AG08396 (cell line): ENCODE measurements around the gene LGALS9B.
"Not testable (repeated sequence)": the region's sequence is repeated elsewhere in the genome, so short reads cannot be mapped to it uniquely, and the experiment has no call there.

Experiments used
- DNase-seq: peaks from one replicate; pipeline ENCODE4 v3.0.0; 2012; ENCODE audit warnings: low spot score, mixed read lengths

LGALS9B gene

DNA sequence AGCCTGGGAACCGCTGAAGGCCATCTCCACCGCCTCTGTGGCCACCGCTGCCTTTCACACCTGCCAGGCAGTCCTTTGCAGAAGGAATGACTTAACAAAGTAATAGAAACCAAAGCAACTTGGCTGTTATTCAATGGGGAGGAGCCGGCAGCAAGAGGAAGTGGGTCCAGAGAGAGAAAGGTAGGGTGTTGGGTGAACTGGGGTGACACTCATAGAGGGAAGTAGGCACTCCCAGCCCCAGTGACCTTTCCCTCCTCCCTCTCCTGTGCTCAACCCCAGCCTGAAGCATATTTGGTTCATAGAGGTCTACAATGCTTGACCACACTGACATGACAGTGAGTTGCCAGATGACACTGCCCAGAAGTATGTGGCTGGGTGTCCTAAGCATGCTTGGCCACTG, at the start of gene LGALS9B:
LGALS9B (minus strand) TSS at position 93 of the 400 bp plus-strand sequence; CDS start at position 24, 69 bp downstream.
- DNase-seq = not testable (repeated sequence)

DNA sequence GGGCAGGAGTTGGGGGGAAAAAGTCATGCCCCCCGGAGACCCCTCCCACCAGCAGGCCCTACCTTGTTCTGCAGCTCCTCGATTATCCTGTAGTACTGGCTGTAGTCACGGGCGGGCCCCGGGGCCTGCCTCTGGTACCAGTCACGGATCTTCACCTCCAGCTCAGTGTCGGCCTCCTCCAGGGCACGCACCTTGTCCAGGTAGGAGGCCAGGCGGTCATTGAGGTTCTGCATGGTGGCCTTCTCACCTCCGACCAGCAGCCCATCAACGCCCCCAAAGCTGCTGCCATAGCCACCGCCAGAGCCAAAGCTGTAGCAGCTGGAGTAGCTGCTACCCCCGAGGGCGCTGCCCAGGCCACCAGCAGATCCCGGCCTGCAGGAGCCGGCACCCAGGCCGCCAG, 49.6 kb upstream of the LGALS9B start:
- not testable (repeated sequence) for DNase-seq

DNA sequence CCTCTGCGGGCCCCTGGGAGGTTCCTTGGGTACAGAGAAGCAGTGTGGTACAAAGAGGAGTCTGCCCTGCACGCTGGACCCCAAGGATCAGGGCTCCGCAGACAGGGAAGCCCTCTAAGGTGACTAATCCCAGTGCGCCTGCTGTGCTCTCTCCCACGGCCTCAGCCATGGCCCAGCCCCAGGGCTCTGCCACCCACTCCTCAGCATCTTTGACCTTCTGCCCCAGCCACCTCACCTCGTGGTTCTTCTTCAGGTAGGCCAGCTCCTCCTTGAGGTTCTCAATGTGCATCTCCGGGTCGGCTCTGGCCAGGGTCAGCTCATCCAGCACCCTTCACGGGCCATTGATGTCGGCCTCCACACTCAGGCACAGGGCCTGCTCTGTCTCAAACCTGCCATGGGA, 47.8 kb upstream of the LGALS9B start:
- DNase-seq = not testable (repeated sequence)

DNA sequence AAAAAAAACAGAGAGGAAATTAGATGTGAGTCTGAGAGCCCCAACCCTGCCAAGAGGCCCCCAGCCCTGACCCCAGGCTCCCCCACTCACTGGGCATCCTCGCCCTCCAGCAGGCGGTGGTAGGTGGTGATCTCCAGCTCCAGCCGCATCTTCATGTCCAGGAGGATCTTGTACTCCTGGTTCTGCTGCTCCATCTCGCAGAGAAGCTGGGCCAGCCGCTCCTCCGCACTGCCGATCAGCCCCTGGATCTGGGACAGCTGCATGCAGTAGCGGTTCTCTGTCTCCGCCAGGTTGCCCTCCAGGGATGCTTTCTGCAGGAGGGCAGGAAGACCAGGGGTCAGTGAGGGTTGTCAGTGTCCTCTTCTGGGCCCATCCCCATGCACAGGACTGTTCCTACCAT, 46.2 kb upstream of the LGALS9B start:
- DNase-seq = not testable (repeated sequence)

DNA sequence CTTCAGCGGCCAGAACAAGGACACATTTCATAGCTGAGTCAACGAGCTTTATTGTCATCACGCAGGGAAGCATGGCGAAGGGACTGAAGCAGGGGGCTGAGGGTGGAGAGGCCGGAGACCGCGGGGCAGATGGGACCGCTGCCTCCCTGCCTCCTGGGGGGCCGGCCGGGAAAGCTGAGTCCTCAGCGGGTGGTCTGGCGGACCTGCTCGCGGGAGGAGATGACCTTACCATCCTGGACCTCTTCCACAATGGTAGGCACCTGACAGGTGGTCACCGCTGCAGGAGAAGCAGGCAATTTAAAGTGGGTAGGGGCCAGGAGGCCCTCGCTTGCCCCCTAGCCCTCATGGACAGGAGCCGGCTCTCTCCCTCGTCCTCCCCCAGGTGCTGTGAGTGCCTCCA, 45.0 kb upstream of the LGALS9B start:
- not testable (repeated sequence) for DNase-seq

DNA sequence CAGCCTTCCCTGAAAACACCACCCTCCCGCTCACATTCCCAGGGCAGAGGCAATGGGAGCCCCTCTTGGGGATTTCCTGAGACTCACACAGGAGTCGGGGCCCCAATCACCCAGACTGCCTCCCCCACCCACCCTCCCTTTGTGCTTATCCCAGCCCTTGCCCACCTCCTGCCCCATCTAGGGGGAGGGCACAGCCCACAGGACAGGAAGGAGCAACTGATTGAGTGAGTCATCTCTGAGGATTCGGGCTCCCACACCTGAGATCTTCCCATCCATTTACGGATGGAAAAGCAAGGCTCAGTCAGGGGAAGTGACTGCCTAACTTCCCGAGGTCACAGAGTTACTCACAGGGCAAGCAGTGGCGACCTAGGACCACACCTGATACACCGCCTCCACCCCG, 44.4 kb upstream of the LGALS9B start:
- not testable (repeated sequence) for DNase-seq

DNA sequence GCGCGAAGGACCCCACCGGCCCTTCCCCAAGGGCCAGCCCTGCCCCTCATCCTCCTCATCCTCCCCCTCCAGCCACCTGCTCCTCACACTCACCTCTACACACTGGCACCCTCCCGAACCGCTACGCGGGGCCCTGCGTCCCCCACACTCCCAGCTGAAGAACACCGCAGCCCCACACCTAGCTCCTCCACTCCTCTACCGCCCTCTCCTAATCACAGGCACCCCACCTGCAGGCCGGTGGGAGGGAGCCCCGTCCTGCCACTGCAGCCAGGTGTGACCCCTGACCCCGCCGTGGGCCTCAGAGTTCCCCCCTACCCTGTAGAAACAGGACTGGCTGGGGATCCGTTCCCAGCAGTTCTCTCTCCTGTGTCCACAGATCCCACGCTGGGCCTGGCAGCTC, 38.0 kb upstream of the LGALS9B start:
- DNase-seq = not testable (repeated sequence)

DNA sequence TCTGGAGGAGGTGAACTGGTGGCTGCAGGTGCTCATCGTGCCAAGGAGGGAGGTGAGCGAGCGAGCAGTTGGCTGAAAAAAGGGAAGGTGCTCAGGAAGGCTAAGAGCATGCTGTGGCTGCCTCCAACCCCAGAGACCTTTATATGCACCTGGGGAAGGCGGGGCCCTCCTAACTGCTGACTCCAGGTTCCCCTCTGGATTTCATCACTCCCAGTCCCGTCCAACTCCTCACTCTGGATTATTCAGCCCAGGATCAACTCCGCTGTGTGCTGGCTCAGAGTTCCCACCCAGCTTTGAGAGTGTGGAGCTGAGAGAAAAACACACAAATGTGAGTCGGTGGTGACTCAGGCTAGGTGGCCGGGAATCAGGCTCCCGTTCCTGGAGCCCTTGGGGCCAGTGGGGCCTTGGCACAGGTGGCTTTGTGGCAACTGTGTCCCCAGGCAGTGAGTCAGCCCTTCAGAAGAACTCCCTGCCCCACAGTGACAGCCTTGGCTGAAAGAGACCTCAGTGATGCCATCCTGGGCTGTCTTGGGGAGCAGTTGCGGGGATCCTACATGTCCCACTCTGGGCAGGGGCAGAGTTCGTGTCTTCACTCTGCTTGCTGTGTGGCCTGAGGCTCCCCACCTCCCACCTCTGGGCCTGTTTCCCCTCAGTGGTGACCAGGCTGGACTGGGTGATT, 37.2 kb upstream of the LGALS9B start:
- not testable (repeated sequence) for DNase-seq

DNA sequence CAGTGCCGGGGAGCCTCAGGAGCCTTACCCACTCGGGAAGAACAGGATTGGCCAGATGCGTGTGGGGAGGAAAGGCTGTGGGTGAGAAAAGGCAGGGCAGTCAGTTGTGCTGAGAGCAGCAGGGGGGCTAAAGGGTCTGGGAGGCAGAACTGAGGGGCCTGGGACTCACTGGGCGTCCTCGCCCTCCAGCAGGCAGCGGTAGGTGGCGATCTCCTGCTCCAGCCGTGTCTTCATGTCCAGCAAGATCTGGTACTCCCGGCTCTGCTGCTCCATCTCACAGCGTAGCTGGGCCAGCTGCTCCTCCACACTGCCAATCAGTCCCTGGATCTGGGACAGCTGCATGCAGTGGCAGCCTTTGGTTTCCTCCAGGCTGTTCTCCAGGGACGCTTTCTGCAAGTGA, 34.6 kb upstream of the LGALS9B start:
- DNase-seq = not testable (repeated sequence)

DNA sequence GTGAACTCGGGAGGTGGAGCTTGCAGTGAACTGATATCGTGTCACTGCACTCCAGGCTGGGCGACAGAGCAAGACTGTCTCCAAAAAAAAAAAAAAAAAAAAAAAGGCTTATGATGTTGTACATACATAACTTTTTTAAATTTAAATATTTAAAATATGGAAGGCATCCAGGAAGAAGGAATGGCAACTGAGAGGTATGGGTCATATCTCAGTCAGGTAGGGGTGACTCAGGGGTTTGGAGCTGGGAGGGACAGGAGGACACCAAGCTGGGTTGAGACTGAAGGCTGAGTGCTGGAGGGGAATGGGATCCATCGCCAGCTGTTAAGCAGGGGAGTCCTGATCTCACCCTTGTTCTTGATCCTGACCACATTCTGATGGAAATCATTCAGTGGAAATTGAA, 33.0 kb upstream of the LGALS9B start:
- DNase-seq = not testable (repeated sequence)

DNA sequence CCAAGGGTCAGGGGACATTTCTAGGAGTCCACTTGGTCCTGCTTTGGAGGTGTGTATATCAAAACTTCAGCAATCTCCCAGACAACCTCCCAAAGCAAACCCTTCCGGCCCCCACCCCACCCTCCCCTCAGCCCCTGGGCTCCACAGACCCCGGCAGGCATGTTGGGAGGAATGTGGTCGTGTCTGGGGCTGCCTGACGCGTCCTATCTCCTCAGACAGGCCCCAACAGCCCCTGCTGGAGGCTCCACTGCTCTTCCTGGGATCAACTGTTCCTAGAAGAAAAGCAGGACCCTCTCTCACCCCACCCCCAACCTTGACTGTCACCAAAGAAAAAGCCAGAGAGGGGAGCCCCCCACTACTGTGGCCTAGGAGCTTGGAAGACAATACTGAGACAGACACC, 28.1 kb upstream of the LGALS9B start:
- not testable (repeated sequence) for DNase-seq

DNA sequence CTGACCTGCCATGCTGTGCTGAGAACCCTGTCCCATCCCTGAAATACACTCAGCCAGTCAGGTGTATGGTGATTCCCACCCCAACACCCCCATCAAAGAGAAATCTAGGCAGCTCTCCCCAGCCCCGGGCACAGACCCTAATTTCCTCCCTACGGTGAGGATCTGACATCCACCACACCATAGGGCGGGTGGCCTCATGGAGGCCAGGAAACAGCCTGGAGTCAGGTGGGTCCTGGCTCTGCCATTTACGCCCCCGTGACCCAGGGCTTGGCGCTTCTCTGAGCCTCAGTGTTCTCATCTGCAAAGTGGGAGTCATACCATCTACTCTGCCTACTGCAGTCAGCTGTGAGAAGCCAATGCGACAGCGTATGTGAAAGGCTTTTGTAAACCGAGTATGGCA, 27.4 kb upstream of the LGALS9B start:
- not testable (repeated sequence) for DNase-seq

DNA sequence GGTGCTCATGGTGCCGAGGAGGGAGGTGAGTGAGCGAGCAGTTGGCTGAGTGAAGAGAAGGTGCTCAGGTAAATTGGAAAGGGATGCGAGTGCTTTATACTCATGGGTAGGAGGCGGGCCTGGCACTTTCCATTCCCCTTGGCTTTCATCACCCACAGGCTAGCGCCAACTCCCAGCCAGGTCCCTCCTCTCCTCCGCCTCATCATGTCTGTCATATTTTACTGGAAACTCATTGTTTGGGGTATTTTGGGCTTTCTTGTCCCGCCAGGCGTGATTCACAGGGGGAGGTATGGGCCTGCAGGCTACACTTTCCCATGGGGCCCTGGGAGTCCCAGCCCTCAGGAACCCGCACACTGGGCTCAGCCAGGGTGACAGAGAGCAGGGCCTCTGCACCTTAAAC, 26.8 kb upstream of the LGALS9B start:
- not testable (repeated sequence) for DNase-seq

DNA sequence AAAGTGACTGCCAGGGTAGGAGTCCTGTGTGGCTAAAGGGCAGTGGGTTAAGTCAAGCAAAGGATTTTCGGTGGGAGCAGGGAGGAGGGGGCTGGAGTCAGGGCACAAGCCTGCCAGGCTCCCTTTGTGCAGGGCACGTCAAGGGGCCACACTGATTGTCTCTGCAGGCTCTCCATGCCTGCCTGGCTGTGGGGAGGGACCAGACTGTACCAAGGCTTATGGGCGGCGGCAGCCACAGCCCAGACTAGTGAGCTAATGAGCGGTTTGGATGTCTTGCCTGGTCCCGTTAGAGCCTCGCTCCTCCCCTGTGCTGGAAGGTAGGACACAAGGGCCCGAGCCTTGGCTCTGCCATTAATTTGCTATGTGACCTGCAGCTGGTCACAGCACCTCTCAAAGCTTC, 25.6 kb upstream of the LGALS9B start:
- DNase-seq = not testable (repeated sequence)

DNA sequence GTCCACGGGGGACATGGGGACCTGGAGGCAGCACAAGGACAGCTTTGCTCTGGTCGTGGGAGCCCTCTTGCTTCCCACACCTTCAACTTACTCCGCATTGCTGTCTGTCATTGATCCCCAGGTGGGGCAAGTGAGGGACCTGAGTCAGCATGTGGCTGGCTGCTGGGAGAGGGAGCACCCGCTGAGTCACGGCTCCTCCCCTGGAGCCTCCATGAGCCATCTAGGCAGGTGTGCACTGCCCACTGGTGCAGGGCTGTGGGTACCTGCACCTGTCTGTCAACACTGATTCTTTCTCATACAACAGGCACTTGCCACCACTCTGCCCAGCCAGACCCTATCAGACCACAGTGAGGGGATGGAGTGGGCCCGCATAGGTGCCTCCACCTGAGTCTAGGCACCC, 24.8 kb upstream of the LGALS9B start:
- DNase-seq = not testable (repeated sequence)

DNA sequence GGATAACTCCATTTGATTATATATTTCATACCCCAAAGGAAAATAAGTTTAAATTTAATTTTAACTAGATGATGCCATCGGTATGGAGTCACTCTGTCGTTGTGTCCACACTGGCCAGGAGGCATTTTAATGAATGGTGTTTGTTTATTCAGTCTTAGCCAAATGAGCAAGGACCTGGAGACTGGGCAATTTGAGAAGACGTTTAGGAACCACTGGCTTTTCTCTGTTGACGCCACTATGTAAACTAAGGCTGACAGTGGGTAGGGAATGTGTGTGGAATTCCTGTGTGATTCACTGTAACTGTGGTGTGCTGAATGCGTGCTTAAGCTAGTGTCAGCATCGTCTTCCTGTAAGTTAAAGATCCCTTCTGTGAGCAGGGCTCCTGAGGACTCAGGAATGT, 17.6 kb upstream of the LGALS9B start:
- peak; percentile 15 for DNase-seq

DNA sequence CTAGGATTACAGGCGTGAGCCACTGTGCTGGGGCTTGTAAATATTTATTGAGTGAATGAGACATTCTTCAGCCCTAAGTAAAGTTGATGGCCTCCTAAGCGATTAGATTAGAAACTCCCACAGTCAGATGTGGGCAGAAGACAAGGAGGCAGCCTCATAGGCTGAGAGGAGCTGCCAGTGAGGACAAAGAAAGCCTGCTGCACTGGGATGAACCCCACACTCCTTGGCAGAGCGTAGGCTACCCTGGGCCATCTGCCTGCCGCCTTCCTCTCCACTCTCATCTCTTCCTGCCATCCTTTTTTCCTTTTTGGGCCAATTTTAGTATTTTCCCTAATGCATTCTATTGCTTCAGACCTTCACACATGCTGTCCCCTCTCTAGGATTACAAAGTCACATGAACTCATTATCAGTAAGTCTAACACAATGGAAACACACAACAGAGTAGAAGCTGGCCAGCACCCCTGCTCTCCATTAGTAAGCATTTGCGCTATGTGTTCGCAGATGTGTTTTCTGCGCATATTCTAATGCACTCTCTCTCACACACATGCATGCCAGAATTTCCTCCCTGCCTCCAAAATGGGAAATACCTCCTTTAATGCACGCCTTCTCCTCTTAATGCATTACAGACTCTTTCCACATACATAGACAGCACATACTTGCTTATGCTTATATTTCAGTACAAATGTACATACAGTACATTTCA, 12.7 kb upstream of the LGALS9B start:
- DNase-seq = not testable (repeated sequence)

DNA sequence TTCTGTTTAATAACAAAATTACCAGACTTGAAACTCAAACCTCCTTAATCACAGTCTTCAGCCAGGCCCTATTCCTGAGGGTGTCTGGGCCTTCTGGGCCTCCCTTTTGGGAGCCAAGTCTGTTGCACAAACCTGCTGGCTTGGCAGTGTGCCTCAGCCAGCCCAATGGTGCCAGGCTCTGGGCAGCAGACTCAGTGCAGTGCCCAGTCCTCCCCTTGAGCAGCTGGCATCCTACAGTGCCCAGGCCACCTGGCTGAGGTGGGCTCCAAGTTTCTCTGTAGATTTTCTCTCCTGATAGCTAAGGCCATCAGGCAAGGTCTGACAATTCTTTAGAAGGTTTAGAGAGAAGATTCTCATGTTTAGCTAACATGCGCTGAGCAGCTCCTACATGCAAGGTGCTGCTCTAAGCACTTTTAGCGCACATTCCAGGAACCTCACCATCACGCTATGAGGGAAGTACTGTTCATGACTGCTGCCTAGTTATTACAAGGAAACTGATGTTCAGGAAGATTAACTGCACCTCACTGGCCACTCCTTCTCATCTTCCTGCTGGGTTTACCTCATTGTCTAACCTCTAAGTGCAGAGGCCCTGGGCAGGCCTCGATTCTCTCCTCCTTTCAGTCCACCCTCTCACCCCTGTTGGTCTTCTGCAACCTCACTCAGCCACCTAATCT, 10.2 kb upstream of the LGALS9B start:
- not testable (repeated sequence) for DNase-seq

DNA sequence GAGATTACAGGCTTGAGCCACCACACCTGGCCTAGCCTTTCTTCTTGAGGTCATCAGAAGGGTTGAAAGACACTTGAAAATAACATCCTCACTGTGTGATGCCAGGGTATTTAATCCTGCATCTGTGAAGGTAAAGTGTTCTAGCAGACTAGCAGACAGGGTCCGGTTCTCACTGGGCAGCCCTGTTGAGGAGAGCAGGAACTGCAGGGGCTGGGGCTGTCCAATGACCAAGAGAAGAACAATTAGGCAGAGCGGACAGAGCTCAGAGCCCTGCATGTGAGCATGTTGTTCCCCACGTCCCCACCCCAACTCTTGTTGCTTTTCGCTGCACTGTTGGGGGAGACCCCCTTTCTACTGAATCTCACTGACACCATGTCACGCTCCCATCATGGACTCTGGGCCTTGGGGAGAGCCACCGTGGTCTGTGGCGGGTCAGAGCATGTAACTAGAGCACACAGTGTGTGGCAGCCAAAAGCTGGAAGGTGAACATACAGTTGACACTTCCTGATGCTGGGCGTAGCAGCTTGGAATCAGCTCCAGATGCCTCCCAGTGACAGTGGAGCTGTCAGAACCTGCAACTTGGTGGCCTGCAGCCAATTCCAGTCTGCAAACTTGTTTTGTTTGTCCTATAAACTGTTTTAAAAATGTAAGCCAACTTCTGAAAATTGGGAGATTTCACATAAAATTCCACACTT, 7.9 kb upstream of the LGALS9B start:
- not testable (repeated sequence) for DNase-seq

DNA sequence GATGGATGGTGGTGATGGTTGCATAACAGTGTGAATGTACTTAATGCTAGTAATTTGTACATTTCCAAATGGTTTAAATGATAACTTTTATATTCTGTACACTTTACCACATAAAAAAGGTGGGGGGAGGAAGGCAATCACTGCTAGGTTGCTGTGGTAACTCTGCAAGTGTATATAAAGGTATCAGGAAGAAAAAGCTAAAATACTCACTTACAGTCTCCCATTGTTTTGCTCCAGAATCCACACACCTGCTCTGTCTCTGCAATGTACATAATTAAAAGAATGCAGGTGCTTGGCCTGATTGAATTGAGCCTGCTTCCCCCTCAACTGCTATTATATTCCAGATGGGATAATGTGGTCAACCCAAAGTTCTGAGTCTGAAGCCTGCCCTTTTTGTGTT, 6.7 kb upstream of the LGALS9B start:
- DNase-seq = not testable (repeated sequence)

DNA sequence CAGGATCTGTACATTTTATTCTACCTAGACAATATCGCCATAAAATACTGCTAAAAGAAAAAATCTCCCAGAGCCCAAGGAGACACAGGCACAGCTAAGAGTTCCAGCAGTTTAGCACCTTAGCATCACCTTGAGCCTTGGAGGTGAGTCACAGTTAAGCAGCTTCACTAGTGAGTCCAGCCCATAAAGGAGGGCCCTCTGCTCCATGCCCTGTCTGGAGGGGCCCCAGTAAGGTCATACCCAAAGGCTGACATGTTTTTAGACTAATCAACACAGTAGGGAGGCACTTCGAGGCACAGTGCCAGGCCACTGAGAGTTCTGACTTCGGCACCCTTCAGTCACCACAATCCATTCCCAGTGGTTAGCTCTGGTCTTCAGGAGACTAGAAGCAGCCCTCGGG, 2.6 kb upstream of the LGALS9B start:
- DNase-seq = not testable (repeated sequence)

DNA sequence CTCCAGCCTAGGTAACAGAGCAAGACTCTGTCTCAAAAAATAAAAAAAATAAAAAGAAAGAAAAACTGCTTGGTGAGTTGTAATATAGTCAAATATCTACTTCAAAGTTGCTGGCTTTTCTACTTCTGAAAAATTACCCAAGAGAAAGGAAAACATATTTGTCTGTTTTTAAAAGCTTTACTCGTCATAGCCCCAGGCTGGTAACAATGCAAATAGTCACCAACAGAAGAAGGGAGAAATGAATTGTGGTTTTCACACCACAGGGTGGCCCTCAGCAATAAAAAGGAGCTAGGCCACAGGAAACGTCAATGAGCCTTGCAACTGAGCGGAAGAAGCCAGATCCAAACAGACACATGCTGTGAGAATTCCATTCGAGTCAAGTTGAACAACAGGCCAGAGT, 1.8 kb upstream of the LGALS9B start:
- DNase-seq = not testable (repeated sequence)
